ENCODE data around the gene ATG7.

GRCh38 chr3:11407644-11408043, 135.4 kb downstream of the ATG7 start:
- TF ChIP-seq EZH2 (IDR thresholded peaks at IDR 0.05; ENCODE audit: low read length) (no peak), CTCF (optimal IDR thresholded peaks at IDR 0.05 in 1 of 3, IDR thresholded peaks at IDR 0.05 in 1 of 3, conservative IDR thresholded peaks at IDR 0.05 in 1 of 3; ENCODE audit: extremely low read depth in 1 of 3, insufficient read depth in 2 of 3, low read length in 3 of 3) (no peak)

Data from keratinocyte (primary cell).